GM10266 (cell line): Measurements from ENCODE around the gene NLRP6.

Source experiments
- DNase-seq: peaks from one replicate; pipeline ENCODE4 v3.0.0; 2012; ENCODE audit errors: extremely low spot score
- TF ChIP-seq, protein P1 (sequence below): IDR thresholded peaks from 2 replicates; pipeline ENCODE4 v1.5.1; 2012; ENCODE audit warnings: mild to moderate bottlenecking, low read depth; ENCODE audit not compliant: control insufficient read depth, insufficient read depth; ENCODE audit errors: missing control alignments

Gene NLRP6

DNA sequence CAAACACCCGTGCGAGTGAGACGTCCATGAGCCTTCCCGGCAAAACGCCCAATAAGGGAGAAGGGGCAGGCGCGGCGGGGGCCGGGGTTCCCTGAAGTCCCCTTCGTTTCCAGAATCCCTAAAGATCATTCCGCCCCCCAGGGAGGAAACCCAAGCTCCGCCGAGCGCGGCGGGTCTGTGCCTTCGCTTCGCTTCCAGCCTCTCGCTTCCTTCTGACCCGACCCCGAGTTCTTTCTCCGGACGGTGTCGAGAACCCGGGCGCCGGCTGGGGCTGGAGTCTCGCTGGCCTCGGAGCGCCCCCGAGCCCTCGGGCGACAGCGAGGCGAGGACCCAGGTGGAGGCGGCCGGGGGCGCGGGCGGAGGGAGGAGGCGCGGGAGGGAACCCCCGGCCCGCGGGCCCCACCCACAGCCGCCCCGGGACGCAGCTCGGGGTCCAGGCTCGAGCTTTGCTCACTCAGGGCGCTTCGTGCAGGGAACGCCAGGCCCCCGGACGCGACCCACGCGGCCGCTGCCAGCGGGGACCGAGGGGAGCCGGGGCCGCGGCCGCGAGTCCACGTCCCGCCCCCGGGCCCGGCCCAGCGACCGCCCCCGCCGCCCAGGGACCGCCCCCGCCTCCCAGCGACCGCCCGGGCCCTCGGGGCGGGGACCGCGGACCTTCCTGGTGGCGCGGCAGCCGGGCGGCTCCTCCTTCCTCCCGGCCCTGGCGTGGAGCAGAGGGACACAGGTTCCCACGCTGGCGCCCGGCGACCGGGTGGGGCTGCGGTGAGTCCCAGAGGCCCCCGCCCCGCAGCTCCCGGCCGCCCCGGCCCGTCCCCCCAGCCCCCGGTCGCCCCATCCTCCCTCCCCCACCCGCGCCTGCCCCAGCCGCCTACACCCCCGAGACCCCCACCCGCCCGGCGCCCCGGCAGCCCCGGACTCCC lies 10.5 kb downstream of the NLRP6 start, which contains the start of gene PGGHG:
TSS of gene PGGHG (plus strand) at position 649 of the 920 bp plus-strand sequence. CDS start 691 bp downstream, outside the sequence.
- TF ChIP-seq, protein P1, sequence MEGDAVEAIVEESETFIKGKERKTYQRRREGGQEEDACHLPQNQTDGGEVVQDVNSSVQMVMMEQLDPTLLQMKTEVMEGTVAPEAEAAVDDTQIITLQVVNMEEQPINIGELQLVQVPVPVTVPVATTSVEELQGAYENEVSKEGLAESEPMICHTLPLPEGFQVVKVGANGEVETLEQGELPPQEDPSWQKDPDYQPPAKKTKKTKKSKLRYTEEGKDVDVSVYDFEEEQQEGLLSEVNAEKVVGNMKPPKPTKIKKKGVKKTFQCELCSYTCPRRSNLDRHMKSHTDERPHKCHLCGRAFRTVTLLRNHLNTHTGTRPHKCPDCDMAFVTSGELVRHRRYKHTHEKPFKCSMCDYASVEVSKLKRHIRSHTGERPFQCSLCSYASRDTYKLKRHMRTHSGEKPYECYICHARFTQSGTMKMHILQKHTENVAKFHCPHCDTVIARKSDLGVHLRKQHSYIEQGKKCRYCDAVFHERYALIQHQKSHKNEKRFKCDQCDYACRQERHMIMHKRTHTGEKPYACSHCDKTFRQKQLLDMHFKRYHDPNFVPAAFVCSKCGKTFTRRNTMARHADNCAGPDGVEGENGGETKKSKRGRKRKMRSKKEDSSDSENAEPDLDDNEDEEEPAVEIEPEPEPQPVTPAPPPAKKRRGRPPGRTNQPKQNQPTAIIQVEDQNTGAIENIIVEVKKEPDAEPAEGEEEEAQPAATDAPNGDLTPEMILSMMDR = no peak

DNA sequence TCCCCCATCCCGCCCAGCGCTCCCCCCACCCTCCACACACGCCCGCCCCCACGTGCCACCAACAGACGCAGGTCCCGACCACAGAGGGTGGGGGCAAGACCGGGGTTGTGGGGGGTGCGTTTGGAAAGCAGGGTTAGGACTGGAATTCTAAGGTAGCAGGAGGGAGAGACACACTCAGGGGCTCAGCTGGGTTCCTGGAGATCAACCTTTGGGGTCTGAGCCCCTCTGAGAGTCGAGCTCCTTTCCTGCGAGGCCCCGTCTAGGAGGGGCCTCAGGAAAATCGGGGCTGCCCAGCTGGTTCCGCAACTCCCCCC lies 11.1 kb downstream of the NLRP6 start:
- DNase-seq = no peak
- TF ChIP-seq, protein P1 = no peak

More for the DNA sequence above, 10.5 kb downstream of the NLRP6 start, which contains the start of gene PGGHG:
- DNase-seq = peak; percentile 96

DNA sequence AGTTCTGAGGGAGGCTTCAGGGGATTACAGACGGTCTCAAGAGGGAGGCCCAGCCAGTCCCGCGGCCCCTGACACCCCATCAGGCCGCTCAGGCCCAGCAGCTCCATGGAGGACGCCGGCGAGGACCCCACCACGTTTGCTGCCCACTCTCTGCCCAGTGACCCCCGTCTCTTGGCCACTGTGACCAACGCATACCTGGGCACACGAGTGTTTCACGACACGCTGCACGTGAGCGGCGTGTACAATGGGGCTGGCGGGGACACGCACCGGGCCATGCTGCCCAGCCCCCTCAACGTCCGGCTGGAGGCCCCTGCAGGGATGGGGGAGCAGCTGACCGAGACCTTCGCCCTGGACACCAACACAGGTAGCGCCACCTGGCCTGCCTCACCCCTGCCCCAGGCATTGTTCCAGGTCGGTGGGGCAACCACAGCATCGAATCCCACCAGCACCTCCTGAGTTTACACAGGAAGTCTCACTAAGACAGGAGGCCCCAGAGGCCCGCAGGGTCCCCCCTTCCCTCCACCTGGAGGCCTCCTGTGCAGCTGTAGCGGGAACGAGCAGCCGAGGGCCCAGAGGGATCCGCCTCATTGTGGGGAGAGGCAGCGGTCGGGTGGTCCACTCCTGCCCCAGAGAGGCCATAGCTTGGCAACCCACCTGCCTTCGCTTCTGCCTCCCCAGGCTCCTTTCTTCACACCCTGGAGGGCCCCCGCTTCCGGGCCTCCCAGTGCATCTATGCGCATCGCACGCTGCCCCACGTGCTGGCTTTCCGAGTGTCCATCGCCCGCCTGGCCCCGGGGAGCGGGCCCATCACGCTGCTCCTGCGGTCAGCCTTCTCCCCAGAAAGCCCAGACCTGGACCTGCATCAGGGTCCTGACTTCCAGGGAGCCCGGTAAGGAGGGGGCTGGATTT lies 11.8 kb downstream of the NLRP6 start:
- TF ChIP-seq, protein P1 = no peak
- DNase-seq = no peak

DNA sequence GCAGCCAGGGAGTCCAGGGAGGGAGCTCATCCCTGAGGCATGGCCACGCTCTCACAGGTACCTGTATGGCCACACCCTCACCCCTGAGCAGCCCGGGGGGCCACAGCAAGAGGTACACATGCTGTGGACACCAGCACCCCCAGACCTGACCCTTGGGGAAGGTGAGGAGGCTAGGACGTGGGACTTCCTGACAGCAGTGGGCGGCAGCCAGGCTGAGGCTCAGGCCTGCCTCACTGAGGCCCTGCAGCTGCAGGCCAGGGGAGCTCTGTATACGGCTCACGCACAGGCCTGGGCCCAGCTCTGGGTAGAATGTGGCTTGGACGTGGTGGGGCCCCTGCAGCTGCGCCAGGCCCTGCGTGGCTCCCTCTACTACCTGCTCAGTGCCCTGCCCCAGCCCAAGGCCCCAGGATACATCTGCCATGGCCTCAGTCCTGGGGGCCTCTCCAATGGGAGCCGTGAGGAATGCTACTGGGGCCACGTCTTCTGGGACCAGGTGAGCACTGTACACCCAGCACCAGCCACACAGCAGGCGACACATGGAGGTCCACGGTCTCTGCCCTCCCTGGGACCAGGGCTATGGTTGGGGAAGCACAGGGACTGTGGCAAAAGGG lies 12.5 kb downstream of the NLRP6 start:
- TF ChIP-seq, protein P1 = no peak
- DNase-seq = no peak

DNA sequence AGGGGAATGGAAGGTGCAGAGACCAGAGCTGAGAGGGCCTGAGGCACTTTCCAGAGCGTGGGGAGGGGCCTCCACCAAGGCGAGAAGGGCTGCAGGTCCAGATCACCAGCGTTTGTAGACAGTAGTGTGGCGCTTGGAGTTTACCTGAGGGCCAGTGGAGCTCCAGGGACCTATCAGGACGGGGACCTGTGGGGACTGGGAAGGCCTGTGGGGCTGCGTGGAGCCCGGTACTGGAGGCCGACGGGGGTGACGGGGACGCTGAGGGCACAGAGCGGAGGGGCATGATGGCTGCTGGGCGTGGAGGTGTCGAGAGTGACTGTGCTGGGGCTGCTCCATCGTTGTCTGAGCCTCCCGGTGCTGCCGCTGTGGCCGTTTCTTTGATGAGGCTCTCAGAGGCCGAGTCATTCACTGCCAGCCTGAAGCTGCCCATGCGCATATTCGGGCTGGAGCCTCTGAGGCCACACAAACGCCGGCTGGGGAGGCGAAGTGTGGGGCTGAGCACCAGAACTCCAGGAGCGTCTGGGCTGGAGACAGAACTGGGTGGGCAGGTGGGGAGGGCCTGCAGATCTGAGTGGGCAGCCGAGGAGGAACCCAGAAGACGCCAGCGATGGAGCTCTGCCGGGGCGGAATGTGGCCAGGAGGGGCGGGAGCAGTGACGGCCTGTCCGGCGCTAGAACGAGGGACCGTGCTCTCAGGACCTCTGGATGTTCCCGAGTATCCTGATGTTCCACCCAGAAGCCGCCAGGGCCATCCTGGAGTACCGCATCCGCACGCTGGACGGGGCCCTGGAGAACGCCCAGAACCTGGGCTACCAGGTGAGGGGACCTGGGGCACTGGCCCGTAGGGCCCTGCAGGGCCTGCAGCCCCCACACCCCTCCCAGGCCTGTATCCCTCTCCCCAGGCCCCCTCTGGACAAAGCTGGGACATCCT lies 13.3 kb downstream of the NLRP6 start:
- TF ChIP-seq, protein P1 = no peak

More for the DNA sequence above, 13.3 kb downstream of the NLRP6 start:
- no peak for DNase-seq
